Upper lobe of left lung (tissue), 6 donors: ENCODE data around the gene TUFM. TPM values are rescaled to one million over a fixed set of nuclear protein-coding genes. Genes with fewer than 3 reads are reported as not detected.
"Not testable (repeated sequence)": the region's sequence is repeated elsewhere in the genome, so short reads cannot be mapped to it uniquely, and the experiment has no call there.

Experiments
- ATAC-seq, 2 donors: fragments of 200-7000 bp; cut with Tn5 transposase; one replicate each; pipeline ENCODE4 v1.9.1; 2022; ENCODE audit warnings: mild to moderate bottlenecking in 2 of 2, moderate library complexity in 2 of 2; ENCODE audit not compliant: low FRiP score in 2 of 2
- DNase-seq, 2 donors: peaks; one replicate each; pipeline ENCODE4 v3.0.0-alpha.2; 2019 to 2020
- H3K27ac ChIP-seq, 4 donors: fragments of 200-600 bp; sonication (generic); one replicate each; pipeline ENCODE4 v1.5.1; 2016 to 2019
- H3K27me3 ChIP-seq, 4 donors: fragments of 200-600 bp; sonication (generic); one replicate each; pipeline ENCODE4 v1.5.1; 2017 to 2019
- H3K36me3 ChIP-seq, 4 donors: fragments of 200-600 bp; sonication (generic); one replicate each; pipeline ENCODE4 v1.5.1; 2016 to 2019
- H3K4me1 ChIP-seq, 4 donors: fragments of 200-600 bp; sonication (generic); one replicate each; pipeline ENCODE4 v1.5.1; 2018 to 2019
- H3K4me3 ChIP-seq, 4 donors: fragments of 200-600 bp; sonication (generic); one replicate each; pipeline ENCODE4 v1.5.1; 2017 to 2019; ENCODE audit warnings: mild to moderate bottlenecking in 2 of 4, moderate library complexity in 1 of 4
- H3K9me3 ChIP-seq, 4 donors: fragments of 200-600 bp; sonication (generic); one replicate each; pipeline ENCODE4 v1.5.1; 2018 to 2019
- CTCF ChIP-seq, 6 experiments: fragments of 450-650 bp in 4 of 6; fragments of 200-600 bp in 2 of 6; sonication (generic) in 2 of 6; IDR thresholded peaks; one replicate each; pipeline ENCODE4 v1.5.1; 2016 to 2019; ENCODE audit warnings: antibody characterized with exemption in 6 of 6
- EP300 ChIP-seq, 4 donors: sonication (generic); formaldehyde crosslinking; IDR thresholded peaks; one replicate each; pipeline ENCODE4 v1.5.1; 2017; ENCODE audit warnings: antibody characterized with exemption in 4 of 4, control low read depth in 2 of 4
- POLR2A ChIP-seq, 4 donors: fragments of 450-650 bp; IDR thresholded peaks; one replicate each; pipeline ENCODE4 v1.5.1; 2016 to 2017; ENCODE audit warnings: antibody characterized with exemption in 4 of 4, mild to moderate bottlenecking in 2 of 4
- POLR2AphosphoS5 ChIP-seq, 2 donors: sonication (generic); formaldehyde crosslinking; IDR thresholded peaks; one replicate each; pipeline ENCODE4 v1.5.1; 2017; ENCODE audit warnings: antibody characterized with exemption in 2 of 2
- WGBS, 2 donors: methylation state at CpG; one replicate each; pipeline ENCODE4 v1.1.5; 2017 to 2018; 5-methylcytosine and 5-hydroxymethylcytosine counted together
- total RNA-seq, 6 donors: library from RNA; depleted of rRNA in 4 of 6; stranded (reverse); fragments of >200 nt in 4 of 6; gene quantifications; one replicate each; pipeline versions ENCODE4 v1.1.0 to v1.2.1, GENCODE V29; 2016 to 2021
- donor health status: DM: no; HTN: no; CAD: no; lungs with moderate emphysema.
- donor health status: DM: no; HTN: yes; CAD: no; lungs with severe emphysema.

The TUFM gene
- total RNA-seq = 100 to 1,000 TPM in 4 of 6 donors, 10 to 100 TPM in 2; 87.7 to 143 (median 118) TPM

DNA sequence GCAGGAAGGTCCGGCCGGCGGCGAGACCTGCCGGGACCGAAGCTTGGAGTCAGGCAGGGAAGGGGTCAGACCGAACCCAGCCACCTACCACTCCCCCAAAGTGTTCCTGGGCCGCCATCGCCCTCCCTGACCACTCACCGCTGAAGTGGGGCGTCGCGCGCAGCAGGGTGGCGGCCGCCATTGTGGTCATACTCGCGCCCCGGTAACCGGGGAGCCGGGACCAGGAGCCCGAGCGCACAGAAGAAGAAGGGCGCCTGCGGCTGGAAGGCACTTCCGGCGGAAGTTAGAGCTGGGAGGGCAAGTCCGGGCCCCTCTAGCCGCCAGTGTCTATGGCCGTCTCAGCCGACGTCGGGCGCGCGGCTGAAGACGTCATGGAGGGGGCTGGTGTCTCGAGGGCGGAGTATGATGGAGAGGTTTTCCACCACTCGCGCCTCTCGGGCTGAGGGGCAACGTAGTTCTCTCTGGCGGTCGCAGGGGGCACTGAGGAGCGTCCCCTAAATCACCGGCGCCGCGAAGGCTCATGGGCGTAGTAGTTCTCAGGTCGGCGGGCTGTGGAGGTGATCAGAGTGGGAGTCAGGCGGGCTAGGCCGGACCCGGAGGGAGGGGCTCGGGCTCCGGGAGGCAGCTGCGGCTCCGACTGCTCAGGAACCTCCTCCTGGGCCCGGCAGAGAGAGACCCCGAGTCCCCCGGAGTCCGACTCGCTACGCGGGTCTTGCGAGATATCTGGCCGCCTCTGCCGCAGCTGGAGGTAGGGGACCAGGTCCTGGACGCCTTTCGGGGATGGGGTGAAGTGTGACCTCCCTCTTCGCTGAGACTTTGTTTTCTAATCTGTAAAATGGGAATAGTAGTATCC, at the start of gene TUFM:
Gene TUFM, minus strand, starts transcription at position 269 of the 853 bp plus-strand sequence. Its CDS starts 79 bp downstream, at position 190.
- ATAC-seq (peak; percentile 98), DNase-seq (peak; percentile 97 to 99)
- Histone ChIP-seq H3K4me3 (peak within 1 kb of the TSS; percentile 64 to 98 (median 80)), H3K36me3 (peaks cover 8 to 38% (median 34%) of the 10 kb centered on the region in 4 donors), H3K27ac (peak within 1 kb of the TSS; percentile 80 to 93 (median 89)), H3K9me3 (no peaks in the 10 kb centered on the region), H3K4me1 (peaks cover 19 to 26% (median 21%) of the 10 kb centered on the region in 4 donors), H3K27me3 (no peaks in the 10 kb centered on the region)
- TF ChIP-seq POLR2A (IDR thresholded peaks at IDR 0.05) = peak in 2 of 4 donors; percentile 16 to 76
- peak in 1 of 4 donors; percentile 36 for TF ChIP-seq EP300 (IDR thresholded peaks at IDR 0.05)
- peak; percentile 81 to 85 for TF ChIP-seq POLR2AphosphoS5 (IDR thresholded peaks at IDR 0.05)
- TF ChIP-seq CTCF (IDR thresholded peaks at IDR 0.05) = peak; percentile 64 to 90 (median 83)
- 0% methylated on average over 11 to 56 of the region's 73 CpGs for WGBS, 2 donors

GRCh38 chr16:28895609-28896008, 49.5 kb upstream of the TUFM start:
- no peaks in the 10 kb centered on the region for H3K4me1 ChIP-seq
- TF ChIP-seq POLR2A (IDR thresholded peaks at IDR 0.05) (no peak), EP300 (IDR thresholded peaks at IDR 0.05) (no peak), POLR2AphosphoS5 (IDR thresholded peaks at IDR 0.05) (no peak)
- WGBS, 2 donors = 89 to 93% methylated on average over 4 of the region's 4 CpGs

GRCh38 chr16:28893291-28893690, 47.1 kb upstream of the TUFM start:
- no peak for ATAC-seq
- no peak overlapping the region for H3K27ac ChIP-seq
- DNase-seq = no peak
- H3K4me3 ChIP-seq = no peak overlapping the region
- H3K27me3 ChIP-seq = no peaks in the 10 kb centered on the region
- TF ChIP-seq POLR2AphosphoS5 (IDR thresholded peaks at IDR 0.05) (no peak), POLR2A (IDR thresholded peaks at IDR 0.05) (no peak), CTCF (IDR thresholded peaks at IDR 0.05) (no peak), EP300 (IDR thresholded peaks at IDR 0.05) (no peak)
- no peaks in the 10 kb centered on the region for H3K9me3 ChIP-seq
- no peaks in the 10 kb centered on the region for H3K36me3 ChIP-seq
- H3K4me1 ChIP-seq = no peaks in the 10 kb centered on the region
- 94% methylated on average over 4 of the region's 4 CpGs for WGBS, 2 donors

More at GRCh38 chr16:28895609-28896008, 49.5 kb upstream of the TUFM start:
- Histone ChIP-seq H3K4me3 (no peak overlapping the region), H3K9me3 (no peaks in the 10 kb centered on the region), H3K27ac (no peak overlapping the region), H3K36me3 (no peaks in the 10 kb centered on the region), H3K27me3 (no peaks in the 10 kb centered on the region)
- ATAC-seq (no peak), DNase-seq (no peak)

DNA sequence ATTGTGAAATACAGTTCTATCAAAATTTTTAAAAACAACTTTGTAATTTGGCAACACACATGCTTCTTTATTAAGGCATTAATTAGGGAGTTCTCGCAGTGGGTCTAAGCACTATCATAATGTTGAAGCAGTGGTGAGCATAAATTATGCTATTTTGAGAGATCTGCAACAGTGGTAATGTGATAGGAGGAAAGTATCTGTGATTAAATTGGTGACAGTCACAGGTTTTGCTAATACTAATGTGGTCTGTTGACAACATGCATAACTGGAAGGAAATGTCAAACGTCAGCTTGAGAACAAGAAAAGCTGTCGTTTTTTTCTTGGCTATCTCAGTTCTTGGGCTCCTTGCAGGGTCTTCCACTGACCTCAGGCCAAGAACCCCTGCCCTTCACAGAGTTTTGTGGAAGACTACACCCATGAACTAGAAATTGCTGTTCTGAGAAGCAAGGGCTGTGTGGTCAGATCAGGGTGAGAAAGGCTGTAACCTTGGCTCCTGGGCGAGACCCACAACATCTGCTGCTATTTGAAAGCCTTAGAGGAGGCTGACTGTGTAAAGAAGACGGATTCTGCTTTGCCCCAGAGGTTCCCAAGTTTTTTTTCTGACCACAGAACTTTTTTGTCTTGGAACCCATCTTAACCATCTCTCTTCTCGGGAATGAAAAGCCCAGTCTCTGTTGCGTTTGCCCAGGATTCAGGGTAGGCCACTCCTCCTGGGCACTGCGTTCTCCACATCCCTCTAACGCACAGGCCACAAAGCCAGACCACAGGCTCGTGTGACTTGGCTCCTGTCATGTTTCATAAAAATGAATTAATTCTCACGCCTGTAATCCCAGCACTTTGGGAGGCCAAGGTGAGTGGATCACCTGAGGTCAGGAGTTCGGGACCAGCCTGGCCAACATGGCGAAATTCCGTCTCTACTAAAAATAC, 46.1 kb upstream of the TUFM start:
- Histone ChIP-seq H3K4me3 (no peak overlapping the region), H3K36me3 (no peaks in the 10 kb centered on the region), H3K27me3 (no peaks in the 10 kb centered on the region), H3K4me1 (no peaks in the 10 kb centered on the region), H3K27ac (no peak overlapping the region), H3K9me3 (no peaks in the 10 kb centered on the region)
- DNase-seq (no peak), ATAC-seq (no peak)
- 64 to 68% methylated on average over 14 of the region's 14 CpGs for WGBS, 2 donors
- TF ChIP-seq CTCF (IDR thresholded peaks at IDR 0.05) (no peak), POLR2AphosphoS5 (IDR thresholded peaks at IDR 0.05) (no peak), POLR2A (IDR thresholded peaks at IDR 0.05) (no peak), EP300 (IDR thresholded peaks at IDR 0.05) (no peak)

DNA sequence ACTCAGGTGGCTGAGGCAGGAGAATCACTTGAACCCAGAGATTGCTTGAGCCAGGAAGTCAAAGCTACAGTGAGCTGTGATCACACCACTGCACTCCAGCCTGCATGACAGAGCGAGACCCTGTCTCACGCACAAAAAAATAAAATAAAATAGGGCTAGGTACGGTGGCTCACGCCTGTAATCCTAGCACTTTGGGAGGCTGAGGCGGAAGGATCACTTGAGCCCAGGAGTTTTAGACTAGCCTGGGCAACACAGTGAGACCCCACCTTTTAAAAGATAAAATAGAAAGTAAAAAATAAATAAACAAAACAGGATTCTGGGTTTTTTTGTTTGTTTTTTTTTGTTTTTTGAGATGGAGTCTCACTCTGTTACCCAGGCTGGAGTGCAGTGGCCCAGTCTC, 44.2 kb upstream of the TUFM start:
- not testable (repeated sequence) for H3K27me3 ChIP-seq, H3K36me3 ChIP-seq, DNase-seq, H3K4me1 ChIP-seq, H3K4me3 ChIP-seq, H3K9me3 ChIP-seq, H3K27ac ChIP-seq, ATAC-seq
- WGBS, 2 donors = 93 to 96% methylated on average over 5 of the region's 5 CpGs
